Endodermal cell (in vitro differentiated cells): Measurements from ENCODE around the gene GOLGA6D. TPM values are rescaled to one million over a fixed set of nuclear protein-coding genes. Genes with fewer than 3 reads are reported as not detected.
"Not testable (repeated sequence)": the region's sequence is repeated elsewhere in the genome, so short reads cannot be mapped to it uniquely, and the experiment has no call there.

Experiments
- DNase-seq: peaks from one replicate; pipeline ENCODE4 v3.0.0-alpha.2; 2017
- H3K27ac ChIP-seq: 2 replicates; pipeline ENCODE4 v1.5.1; 2013; ENCODE audit warnings: mild to moderate bottlenecking, low read depth, low read length, moderate library complexity
- H3K27me3 ChIP-seq: 2 replicates; pipeline ENCODE4 v1.6.1; 2013; ENCODE audit warnings: mild to moderate bottlenecking, low read length, moderate library complexity; ENCODE audit not compliant: insufficient read depth, control insufficient read depth, poor library complexity, severe bottlenecking
- H3K36me3 ChIP-seq: 2 replicates; pipeline ENCODE4 v1.7.0; 2013; ENCODE audit warnings: mild to moderate bottlenecking, low read length, moderate library complexity; ENCODE audit not compliant: control insufficient read depth, insufficient read depth
- H3K4me1 ChIP-seq: one replicate; pipeline ENCODE4 v1.7.0; 2013; ENCODE audit warnings: low read length; ENCODE audit not compliant: control insufficient read depth, insufficient read depth
- H3K4me3 ChIP-seq: 2 replicates; pipeline ENCODE4 v1.5.1; 2013; ENCODE audit warnings: mild to moderate bottlenecking, low read length, moderate library complexity
- H3K9ac ChIP-seq: 2 replicates; pipeline ENCODE4 v1.6.1; 2013; ENCODE audit warnings: mild to moderate bottlenecking, low read length, moderate library complexity; ENCODE audit not compliant: poor library complexity, severe bottlenecking; ENCODE audit errors: extremely low read depth
- H3K9me3 ChIP-seq: 2 replicates; pipeline ENCODE4 v1.6.1; 2013; ENCODE audit warnings: mild to moderate bottlenecking, low read length, moderate library complexity; ENCODE audit not compliant: control insufficient read depth
- H3K27ac Mint-ChIP-seq: 2 replicates; pipeline ENCODE4 v1.8.0; 2020; ENCODE audit warnings: mixed read lengths
- H3K27me3 Mint-ChIP-seq: 2 replicates; pipeline ENCODE4 v1.8.0; 2021; ENCODE audit warnings: mild to moderate bottlenecking, mixed read lengths; ENCODE audit not compliant: insufficient read depth
- H3K36me3 Mint-ChIP-seq: 2 replicates; pipeline ENCODE4 v1.8.0; 2020; ENCODE audit warnings: low read depth, mixed read lengths
- H3K4me1 Mint-ChIP-seq: 2 replicates; pipeline ENCODE4 v1.8.0; 2020; ENCODE audit warnings: mixed read lengths
- H3K4me3 Mint-ChIP-seq: 2 replicates; pipeline ENCODE4 v1.8.0; 2020; ENCODE audit warnings: mild to moderate bottlenecking, moderate library complexity, mixed read lengths
- H3K9me3 Mint-ChIP-seq: 2 replicates; pipeline ENCODE4 v1.8.0; 2020; ENCODE audit warnings: mild to moderate bottlenecking, mixed read lengths
- CTCF ChIP-seq: fragments of 200-600 bp; sonication (generic); conservative IDR thresholded peaks from 2 replicates; pipeline ENCODE4 v1.5.0; 2021; ENCODE audit warnings: antibody characterized with exemption, mild to moderate bottlenecking
- WGBS, 2 experiments: methylation state at CpG; one replicate each; pipeline versions ENCODE4 v1.1.5 to v1.1.7; 2013; ENCODE audit warnings: missing lambda C conversion rate in 2 of 2, mixed read lengths in 1 of 2; ENCODE audit not compliant: insufficient coverage in 1 of 2, insufficient read length in 1 of 2; 5-methylcytosine and 5-hydroxymethylcytosine counted together
- total RNA-seq, 2 donors: library from RNA; stranded (reverse); fragmentation: NEBNext Ultra II Directional in 1 of 2; extraction: Animal tissue kit (Norgen Biotek cat#: 25700) in 1 of 2; gene quantifications; 2 replicates in 1 of 2; 3 replicates in 1 of 2; pipeline ENCODE4 v1.2.1, GENCODE V29; 2021

The GOLGA6D gene
- total RNA-seq, 2 donors from 2014 or later = 0.11 to 0.24 TPM

DNA sequence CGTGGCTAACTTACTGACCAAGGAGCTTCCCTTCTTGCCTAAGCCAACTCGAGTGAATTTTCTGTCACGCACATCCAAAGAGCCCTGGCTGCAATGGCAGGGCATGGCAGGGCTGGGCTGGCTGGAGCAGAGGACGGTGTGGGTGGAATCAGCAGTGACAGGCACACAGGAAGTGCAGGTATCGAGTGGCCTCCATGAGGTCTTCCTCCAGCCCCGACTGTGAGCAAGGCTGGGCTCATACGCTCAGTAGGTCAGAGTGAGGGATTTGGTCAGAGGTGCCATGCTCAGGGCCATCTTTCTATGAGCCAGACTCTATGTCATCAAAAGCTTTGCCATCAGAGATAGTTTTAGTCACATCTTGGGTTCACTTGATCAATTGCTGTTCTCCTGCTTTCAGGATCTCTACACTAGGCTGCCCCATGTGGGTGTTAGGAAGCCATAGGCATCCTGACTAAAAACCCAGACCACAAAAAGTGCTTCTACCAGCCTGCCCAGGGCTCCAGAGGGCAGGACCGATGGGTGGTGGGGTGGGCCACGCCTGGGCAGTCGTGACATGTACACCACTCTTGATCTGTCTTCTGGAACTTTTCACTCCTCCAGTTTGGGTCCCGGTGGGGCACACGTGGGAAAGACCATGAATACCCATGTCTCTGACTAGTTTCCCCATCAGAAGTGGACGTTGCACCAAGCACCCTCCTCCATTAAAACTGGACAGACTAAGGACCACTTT, 30.6 kb downstream of the GOLGA6D start:
- no peak overlapping the region for H3K27ac ChIP-seq
- peak; percentile 19 for DNase-seq
- no peak overlapping the region for H3K9ac ChIP-seq
- Mint-ChIP-seq H3K36me3 (no peaks in the 10 kb centered on the region), H3K27ac (no peak overlapping the region), H3K27me3 (peaks cover 12% of the 10 kb centered on the region), H3K4me3 (no peak overlapping the region), H3K4me1 (no peaks in the 10 kb centered on the region), H3K9me3 (no peaks in the 10 kb centered on the region)
- no peak for TF ChIP-seq CTCF
- no peaks in the 10 kb centered on the region for H3K9me3 ChIP-seq
- H3K27me3 ChIP-seq = no peaks in the 10 kb centered on the region
- 89 to 92% methylated on average over 7 to 13 of the region's 13 CpGs for WGBS, 2 experiments
- no peak overlapping the region for H3K4me3 ChIP-seq
- no peaks in the 10 kb centered on the region for H3K4me1 ChIP-seq
- H3K36me3 ChIP-seq = no peaks in the 10 kb centered on the region

DNA sequence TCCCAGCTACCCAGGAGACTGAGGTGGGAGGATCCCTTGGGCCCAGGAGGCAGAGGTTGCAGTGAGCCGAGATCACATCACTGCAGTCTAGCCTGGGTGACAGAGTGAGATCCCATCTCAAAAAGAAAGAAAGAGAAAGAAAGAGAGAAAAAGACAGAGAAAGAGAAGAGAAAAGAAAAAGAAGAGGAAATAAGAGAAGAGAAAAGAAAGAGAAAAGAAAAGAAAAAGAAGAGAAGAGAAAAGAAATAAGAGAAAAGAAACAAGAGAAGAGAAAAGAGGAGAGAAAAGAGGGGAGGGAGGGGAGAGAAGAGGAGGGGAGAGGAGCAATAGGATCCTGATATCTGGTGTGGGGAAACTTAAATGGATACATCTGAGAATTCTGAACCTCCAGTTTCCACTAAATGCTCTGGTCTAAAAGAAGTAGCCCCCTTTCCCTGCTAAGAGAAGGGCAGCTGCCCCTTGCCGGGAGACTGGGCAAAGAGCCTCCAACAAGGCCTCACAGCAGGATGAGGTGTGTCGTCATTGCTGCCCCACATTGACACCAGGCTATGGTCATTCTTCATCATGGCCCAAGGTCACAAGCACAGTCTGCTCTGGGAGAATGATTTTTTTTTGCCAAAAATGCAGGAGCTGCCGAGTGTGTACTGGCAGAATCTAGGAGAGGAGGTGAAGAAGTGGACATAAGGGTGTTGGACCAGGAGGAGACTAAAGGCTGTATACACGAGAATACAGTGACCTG, 32.1 kb downstream of the GOLGA6D start:
- no peak overlapping the region for H3K4me3 Mint-ChIP-seq
- H3K4me1 Mint-ChIP-seq = no peaks in the 10 kb centered on the region
- no peaks in the 10 kb centered on the region for H3K9me3 Mint-ChIP-seq
- no peak overlapping the region for H3K27ac Mint-ChIP-seq
- peaks cover 14% of the 10 kb centered on the region for H3K27me3 Mint-ChIP-seq
- TF ChIP-seq CTCF = no peak
- no peaks in the 10 kb centered on the region for H3K36me3 Mint-ChIP-seq
- Histone ChIP-seq H3K36me3 (no peaks in the 10 kb centered on the region), H3K4me1 (no peaks in the 10 kb centered on the region), H3K27me3 (no peaks in the 10 kb centered on the region), H3K9me3 (no peaks in the 10 kb centered on the region), H3K4me3 (no peak overlapping the region), H3K27ac (no peak overlapping the region), H3K9ac (no peak overlapping the region)
- 85 to 89% methylated on average over 5 of the region's 5 CpGs for WGBS, 2 experiments
- DNase-seq = peak; percentile 5

DNA sequence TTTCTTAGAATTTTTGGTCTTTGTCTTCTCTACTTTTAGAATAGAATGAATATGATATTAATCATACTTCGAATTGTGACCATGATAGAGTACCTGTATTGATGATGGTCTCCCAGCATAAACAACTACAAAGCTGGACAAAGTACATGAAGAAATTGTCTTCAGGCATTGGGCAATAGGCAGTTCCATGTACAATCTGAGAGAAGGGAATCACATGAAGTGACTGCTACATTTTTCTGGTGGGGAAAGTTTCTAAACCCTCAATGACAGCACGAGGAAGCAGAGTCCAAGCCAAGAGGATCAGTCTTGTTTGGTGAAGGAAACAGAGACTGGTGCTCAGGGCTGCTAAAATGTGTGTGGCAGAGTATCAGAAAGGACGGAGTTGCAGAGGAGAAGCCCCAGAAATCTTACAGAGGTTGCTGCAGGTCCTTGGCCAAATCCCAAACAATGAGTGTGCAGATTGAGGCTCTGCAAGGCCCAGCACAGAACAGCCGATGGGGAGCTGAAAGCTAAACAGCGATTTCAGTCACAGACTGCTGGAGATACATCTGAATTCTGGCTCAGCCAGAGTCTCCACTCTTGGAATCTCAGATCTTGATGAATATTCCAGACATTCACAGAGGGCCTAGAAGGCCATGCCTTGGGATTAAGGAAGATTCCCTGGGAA, 36.7 kb downstream of the GOLGA6D start:
- peaks cover 15% of the 10 kb centered on the region for H3K27me3 Mint-ChIP-seq
- H3K36me3 Mint-ChIP-seq, H3K4me3 ChIP-seq, DNase-seq, H3K4me1 ChIP-seq, H3K27ac ChIP-seq, H3K36me3 ChIP-seq, H3K27ac Mint-ChIP-seq, H3K9me3 ChIP-seq, H3K4me1 Mint-ChIP-seq, H3K4me3 Mint-ChIP-seq, H3K9ac ChIP-seq, H3K9me3 Mint-ChIP-seq, H3K27me3 ChIP-seq: not testable (repeated sequence)
- 89 to 93% methylated on average over 3 to 5 of the region's 5 CpGs for WGBS, 2 experiments
